Fibroblast of peridontal ligament (primary cell): ENCODE data around the gene CAB39L.

Experiments used
- DNase-seq: peaks from one replicate; pipeline ENCODE4 v3.0.0-alpha.2; 2010; ENCODE audit errors: extremely low read depth

Gene CAB39L

GRCh38 chr13:49443704-49444523 is at the start of gene CAB39L, which contains the start of gene SETDB2:
TSS of gene CAB39L (minus strand) at chr13:49444064. CDS start at chr13:49382910, 61,154 bp downstream.
TSS of gene SETDB2 (plus strand) at chr13:49444274. CDS start at chr13:49451894, 7,620 bp downstream.
- peak; percentile 98 for DNase-seq

- no peak for DNase-seq
Observed at GRCh38 chr13:49488563-49488962, 44.7 kb upstream of the CAB39L start.

- no peak for DNase-seq
Observed at GRCh38 chr13:49481788-49482187, 37.9 kb upstream of the CAB39L start.

GRCh38 chr13:49476529-49476928 is 32.7 kb upstream of the CAB39L start:
- DNase-seq = no peak

- no peak for DNase-seq
Observed at GRCh38 chr13:49472186-49472585, 28.3 kb upstream of the CAB39L start.

GRCh38 chr13:49466292-49466838 is 22.5 kb upstream of the CAB39L start:
- no peak for DNase-seq

GRCh38 chr13:49464621-49465325 is 20.9 kb upstream of the CAB39L start:
- DNase-seq = peak; percentile 78

- no peak for DNase-seq
Observed at GRCh38 chr13:49464085-49464484, 20.2 kb upstream of the CAB39L start.

- DNase-seq = no peak
Observed at GRCh38 chr13:49459580-49459979, 15.7 kb upstream of the CAB39L start.

GRCh38 chr13:49457221-49457620 is 13.4 kb upstream of the CAB39L start:
- peak; percentile 23 for DNase-seq

- no peak for DNase-seq
Observed at GRCh38 chr13:49456156-49456555, 12.3 kb upstream of the CAB39L start.

- no peak for DNase-seq
Observed at GRCh38 chr13:49455007-49455398, 11.1 kb upstream of the CAB39L start.

GRCh38 chr13:49454388-49455006 is 10.6 kb upstream of the CAB39L start:
- DNase-seq = peak; percentile 77

- DNase-seq = no peak
Observed at GRCh38 chr13:49453465-49453864, 9.6 kb upstream of the CAB39L start.

GRCh38 chr13:49452725-49453457 is 9.0 kb upstream of the CAB39L start:
- DNase-seq = no peak

- DNase-seq = no peak
Observed at GRCh38 chr13:49450105-49450819, 6.4 kb upstream of the CAB39L start.

- DNase-seq = no peak
Observed at GRCh38 chr13:49448753-49449152, 4.9 kb upstream of the CAB39L start.

GRCh38 chr13:49446473-49446872 is 2.6 kb upstream of the CAB39L start:
- no peak for DNase-seq

GRCh38 chr13:49444524-49445395 is 896 bp upstream of the CAB39L start:
- DNase-seq = peak; percentile 86

- no peak for DNase-seq
Observed at GRCh38 chr13:49443357-49443703, 534 bp downstream of the CAB39L start.
